Astrocyte (in vitro differentiated cells and primary cell): ENCODE measurements around the gene MROH8. TPM values are rescaled to one million over a fixed set of nuclear protein-coding genes. Genes with fewer than 3 reads are reported as not detected.

Experiments used
- DNase-seq: peaks from one replicate; pipeline ENCODE4 v3.0.0-alpha.2; 2010; ENCODE audit warnings: low read depth
- FAIRE-seq: peaks from 2 replicates; lab custom pipeline; 2011; peaks lifted over from hg19 to GRCh38; lab: Jason Lieb, UNC
- H2AFZ ChIP-seq: 2 replicates; pipeline ENCODE4 v1.6.0; 2012; ENCODE audit warnings: low read depth, low read length, inconsistent platforms
- H3K27ac ChIP-seq: 2 replicates; pipeline ENCODE4 v1.5.1; 2011; ENCODE audit warnings: low read depth, low read length, inconsistent platforms
- H3K27me3 ChIP-seq: 2 replicates; pipeline ENCODE4 v1.6.0; 2011; ENCODE audit warnings: low read length, inconsistent platforms; ENCODE audit not compliant: insufficient read depth
- H3K36me3 ChIP-seq: 2 replicates; pipeline ENCODE4 v1.5.1; 2011; ENCODE audit warnings: low read length, inconsistent platforms; ENCODE audit not compliant: insufficient read depth
- H3K4me1 ChIP-seq: 2 replicates; pipeline ENCODE4 v1.5.1; 2011; ENCODE audit warnings: low read length, inconsistent platforms; ENCODE audit not compliant: insufficient read depth
- H3K4me2 ChIP-seq: 2 replicates; pipeline ENCODE4 v1.6.0; 2012; ENCODE audit warnings: low read length, inconsistent platforms
- H3K4me3 ChIP-seq: 2 replicates; pipeline ENCODE4 v1.5.1; 2011; ENCODE audit warnings: low read depth, mild to moderate bottlenecking, low read length, inconsistent platforms; ENCODE audit not compliant: insufficient read depth
- H3K79me2 ChIP-seq: 2 replicates; pipeline ENCODE4 v1.6.0; 2012; ENCODE audit warnings: mild to moderate bottlenecking, low read length, inconsistent platforms; ENCODE audit not compliant: insufficient read depth
- H3K9ac ChIP-seq: 2 replicates; pipeline ENCODE4 v1.6.0; 2012; ENCODE audit warnings: mild to moderate bottlenecking, low read length, inconsistent platforms
- H3K9me3 ChIP-seq: 2 replicates; pipeline ENCODE4 v1.5.1; 2012; ENCODE audit warnings: low read depth, mild to moderate bottlenecking, low read length, inconsistent platforms; ENCODE audit not compliant: insufficient read depth
- H4K20me1 ChIP-seq: 2 replicates; pipeline ENCODE4 v1.6.0; 2012; ENCODE audit warnings: low read length, inconsistent platforms; ENCODE audit not compliant: insufficient read depth
- H3K27ac Mint-ChIP-seq: one replicate; pipeline ENCODE4 v1.8.0; 2021; ENCODE audit warnings: mild to moderate bottlenecking, mixed read lengths; ENCODE audit not compliant: unreplicated experiment
- H3K27me3 Mint-ChIP-seq: one replicate; pipeline ENCODE4 v1.8.0; 2021; ENCODE audit warnings: low read depth, mixed read lengths; ENCODE audit not compliant: unreplicated experiment
- H3K36me3 Mint-ChIP-seq: one replicate; pipeline ENCODE4 v1.8.0; 2021; ENCODE audit warnings: low read depth, mixed read lengths; ENCODE audit not compliant: unreplicated experiment
- H3K4me1 Mint-ChIP-seq: one replicate; pipeline ENCODE4 v1.8.0; 2021; ENCODE audit warnings: low read depth, mixed read lengths; ENCODE audit not compliant: unreplicated experiment
- H3K4me3 Mint-ChIP-seq: one replicate; pipeline ENCODE4 v1.8.0; 2021; ENCODE audit warnings: mild to moderate bottlenecking, moderate library complexity, mixed read lengths; ENCODE audit not compliant: unreplicated experiment
- H3K9me3 Mint-ChIP-seq: one replicate; pipeline ENCODE4 v1.8.0; 2021; ENCODE audit warnings: mild to moderate bottlenecking, mixed read lengths; ENCODE audit not compliant: unreplicated experiment
- CTCF ChIP-seq: IDR thresholded peaks from 2 replicates; pipeline ENCODE4 v1.5.1; 2011; ENCODE audit warnings: low read depth, mild to moderate bottlenecking, inconsistent platforms, low read length, moderate library complexity; ENCODE audit not compliant: insufficient read depth
- EZH2 ChIP-seq: IDR thresholded peaks from 2 replicates; pipeline ENCODE4 v1.6.1; 2012; ENCODE audit warnings: mild to moderate bottlenecking, low read length, inconsistent platforms; ENCODE audit not compliant: insufficient read depth
- total RNA-seq: library from RNA; stranded (reverse); gene quantifications from 2 replicates; pipeline ENCODE4 v1.2.1, GENCODE V29; 2021

MROH8 gene
- total RNA-seq, 1 donor from 2014 or later: 1.3 TPM

- peaks cover 31% of the 10 kb centered on the region for H3K36me3 ChIP-seq
- H2AFZ ChIP-seq: no peak overlapping the region
- H3K4me3 ChIP-seq: no peak overlapping the region
- H3K27ac Mint-ChIP-seq: no peak overlapping the region
- peaks cover 22% of the 10 kb centered on the region for H3K4me1 Mint-ChIP-seq
- DNase-seq (no peak), FAIRE-seq (no peak)
- no peak overlapping the region for H3K4me3 Mint-ChIP-seq
- no peaks in the 10 kb centered on the region for H3K27me3 ChIP-seq
- H3K9ac ChIP-seq: no peak overlapping the region
- no peak overlapping the region for H3K27ac ChIP-seq
- H3K9me3 ChIP-seq: no peaks in the 10 kb centered on the region
- peaks cover 15% of the 10 kb centered on the region for H3K4me1 ChIP-seq
- H3K4me2 ChIP-seq: no peak overlapping the region
- no peaks in the 10 kb centered on the region for H3K9me3 Mint-ChIP-seq
- no peaks in the 10 kb centered on the region for H3K27me3 Mint-ChIP-seq
- TF ChIP-seq EZH2 (no peak), CTCF (no peak)
- H3K36me3 Mint-ChIP-seq: peaks cover 14% of the 10 kb centered on the region
- H4K20me1 ChIP-seq: peaks cover 89% of the 10 kb centered on the region
- peaks cover 72% of the 10 kb centered on the region for H3K79me2 ChIP-seq
Observed at GRCh38 chr20:37198932-37199660, 19.7 kb upstream of the MROH8 start.

- no peaks in the 10 kb centered on the region for H3K27me3 Mint-ChIP-seq
- Histone ChIP-seq H3K4me1 (peaks cover 12% of the 10 kb centered on the region), H4K20me1 (peaks cover 96% of the 10 kb centered on the region), H3K4me3 (no peak overlapping the region), H2AFZ (no peak overlapping the region), H3K79me2 (peaks cover 97% of the 10 kb centered on the region), H3K4me2 (no peak overlapping the region), H3K9ac (no peak overlapping the region), H3K36me3 (peaks cover 20% of the 10 kb centered on the region), H3K27ac (no peak overlapping the region), H3K27me3 (no peaks in the 10 kb centered on the region), H3K9me3 (no peaks in the 10 kb centered on the region)
- DNase-seq (no peak), FAIRE-seq (no peak)
- peaks cover 7% of the 10 kb centered on the region for H3K36me3 Mint-ChIP-seq
- peaks cover 14% of the 10 kb centered on the region for H3K4me1 Mint-ChIP-seq
- TF ChIP-seq CTCF (no peak), EZH2 (no peak)
- peak overlapping the region; percentile 28 for H3K27ac Mint-ChIP-seq
- H3K4me3 Mint-ChIP-seq: peak overlapping the region; percentile 14
- H3K9me3 Mint-ChIP-seq: no peaks in the 10 kb centered on the region
Observed at GRCh38 chr20:37194621-37195417, 15.5 kb upstream of the MROH8 start.
